H1 (cell line): Measurements from ENCODE around the gene TBX15. TPM values are rescaled to one million over a fixed set of nuclear protein-coding genes. Genes with fewer than 3 reads are reported as not detected.

ENCODE experiments used
- CTCF ChIA-PET: fragments of 300-600 bp; sonication (Branson Sonifier 250); formaldehyde crosslinking; loops from one replicate; lab custom pipeline; 2021; ENCODE audit not compliant: partially characterized antibody; lab: Charles Lee
- POLR2A ChIA-PET: fragments of 300-600 bp; sonication (Branson Sonifier 250); formaldehyde crosslinking; loops from one replicate; lab custom pipeline; 2021; ENCODE audit warnings: inconsistent platforms; ENCODE audit not compliant: partially characterized antibody; lab: Charles Lee
- DNase-seq, 2 experiments: peaks; one replicate each; pipeline versions ENCODE4 v3.0.0 to v3.0.0-alpha.2; 2010 to 2022; ENCODE audit warnings: low spot score in 2 of 2, low read depth in 1 of 2, mixed read lengths in 1 of 2
- FAIRE-seq: peaks from 2 replicates; lab custom pipeline; 2011; peaks lifted over from hg19 to GRCh38; lab: Jason Lieb, UNC
- H2AFZ ChIP-seq: 2 replicates; pipeline ENCODE4 v1.8.1; 2012; ENCODE audit warnings: low read length, inconsistent platforms
- H2AK5ac ChIP-seq: 2 replicates; pipeline ENCODE4 v1.6.1; 2013; ENCODE audit warnings: low read depth, low read length
- H2BK120ac ChIP-seq: replicated peaks from 2 replicates; pipeline ENCODE3; 2013; ENCODE audit warnings: low read depth, low read length, inconsistent platforms
- H2BK12ac ChIP-seq: 2 replicates; pipeline ENCODE4 v1.6.1; 2013; ENCODE audit warnings: low read depth, low read length
- H2BK15ac ChIP-seq: 2 replicates; pipeline ENCODE4 v1.6.1; 2013; ENCODE audit warnings: low read length
- H2BK20ac ChIP-seq: 2 replicates; pipeline ENCODE4 v1.6.1; 2013; ENCODE audit warnings: low read length
- H2BK5ac ChIP-seq: 2 replicates; pipeline ENCODE4 v1.6.1; 2013; ENCODE audit warnings: low read depth, low read length
- H3K14ac ChIP-seq: 2 replicates; pipeline ENCODE4 v1.6.1; 2013; ENCODE audit warnings: inconsistent platforms; ENCODE audit not compliant: insufficient read length
- H3K18ac ChIP-seq: 2 replicates; pipeline ENCODE4 v1.6.1; 2013; ENCODE audit warnings: low read length; ENCODE audit errors: extremely low read depth
- H3K23ac ChIP-seq: 2 replicates; pipeline ENCODE4 v1.6.1; 2013; ENCODE audit warnings: inconsistent platforms; ENCODE audit not compliant: insufficient read length
- H3K23me2 ChIP-seq: 2 replicates; pipeline ENCODE4 v1.6.1; 2013; ENCODE audit warnings: low read depth, low read length
- H3K27ac ChIP-seq: 2 replicates; pipeline ENCODE4 v1.6.1; 2011; ENCODE audit warnings: low read depth, low read length, inconsistent platforms
- H3K27me3 ChIP-seq, 4 experiments: replicated peaks in 1 of 4; 1 replicate in 1 of 4; 2 replicates in 3 of 4; pipeline versions ENCODE4 v1.6.1 to v1.8.1; 2011 to 2013; ENCODE audit warnings: low read length in 3 of 4, mild to moderate bottlenecking in 3 of 4, inconsistent platforms in 2 of 4, mixed read lengths in 2 of 4, moderate library complexity in 1 of 4; ENCODE audit not compliant: control insufficient read depth in 3 of 4, insufficient read depth in 3 of 4; ENCODE audit errors: extremely low read depth in 1 of 4
- H3K36me3 ChIP-seq, 4 experiments: 2 replicates each; pipeline versions ENCODE4 v1.6.1 to v1.8.1; 2011 to 2013; ENCODE audit warnings: mild to moderate bottlenecking in 4 of 4, low read length in 3 of 4, moderate library complexity in 2 of 4, control low read depth in 1 of 4, inconsistent platforms in 1 of 4; ENCODE audit not compliant: insufficient read depth in 4 of 4, control insufficient read depth in 2 of 4
- H3K4ac ChIP-seq: replicated peaks from 2 replicates; pipeline ENCODE3; 2013; ENCODE audit warnings: low read length, low read depth, mixed read lengths, inconsistent platforms; ENCODE audit not compliant: insufficient read length
- H3K4me1 ChIP-seq, 4 experiments: replicated peaks in 1 of 4; 1 replicate in 1 of 4; 2 replicates in 3 of 4; pipeline versions ENCODE4 v1.6.1 to v1.8.1; 2011 to 2013; ENCODE audit warnings: low read length in 3 of 4, inconsistent platforms in 2 of 4, mixed read lengths in 1 of 4; ENCODE audit not compliant: insufficient read depth in 4 of 4, control insufficient read depth in 3 of 4
- H3K4me2 ChIP-seq, 2 experiments: 2 replicates each; pipeline versions ENCODE4 v1.6.1 to v1.8.1; 2011 to 2013; ENCODE audit warnings: low read depth in 2 of 2, low read length in 2 of 2, control low read depth in 1 of 2, inconsistent platforms in 1 of 2, mild to moderate bottlenecking in 1 of 2; ENCODE audit not compliant: insufficient read depth in 1 of 2
- H3K4me3 ChIP-seq, 4 experiments: fragments of 200-600, 300-600 bp in 1 of 4; sonication (generic), shearing (Covaris generic), sonication (Bioruptor Twin) in 1 of 4; 2 replicates each; pipeline versions ENCODE4 v1.5.1 to v1.8.1; 2011 to 2016; ENCODE audit warnings: low read length in 4 of 4, low read depth in 3 of 4, control low read depth in 2 of 4, inconsistent platforms in 2 of 4, mild to moderate bottlenecking in 2 of 4, mixed read lengths in 1 of 4, moderate library complexity in 1 of 4; ENCODE audit not compliant: insufficient read depth in 2 of 4; ENCODE audit errors: extremely low read depth in 1 of 4
- H3K56ac ChIP-seq: replicated peaks from 2 replicates; pipeline ENCODE3; 2013; ENCODE audit warnings: low read depth, mild to moderate bottlenecking, mixed read lengths, low read length, inconsistent platforms; ENCODE audit not compliant: insufficient read length
- H3K79me1 ChIP-seq: 2 replicates; pipeline ENCODE4 v1.6.1; 2013; ENCODE audit warnings: low read depth, low read length, control low read depth
- H3K79me2 ChIP-seq, 2 experiments: 2 replicates each; pipeline versions ENCODE4 v1.6.1 to v1.8.1; 2012 to 2013; ENCODE audit warnings: low read length in 2 of 2, mild to moderate bottlenecking in 2 of 2, inconsistent platforms in 1 of 2; ENCODE audit not compliant: insufficient read depth in 2 of 2, control insufficient read depth in 1 of 2
- H3K9ac ChIP-seq, 4 experiments: replicated peaks in 1 of 4; 1 replicate in 1 of 4; 2 replicates in 3 of 4; pipeline versions ENCODE4 v1.6.1 to v1.8.1; 2011 to 2013; ENCODE audit warnings: low read depth in 3 of 4, low read length in 3 of 4, control low read depth in 2 of 4, mild to moderate bottlenecking in 2 of 4, moderate library complexity in 2 of 4, inconsistent platforms in 1 of 4; ENCODE audit errors: extremely low read depth in 1 of 4
- H3K9me3 ChIP-seq, 2 experiments: 2 replicates each; pipeline versions ENCODE4 v1.6.1 to v1.8.1; 2012 to 2013; ENCODE audit warnings: mild to moderate bottlenecking in 2 of 2, moderate library complexity in 2 of 2, control low read depth in 1 of 2, inconsistent platforms in 1 of 2, low read depth in 1 of 2, low read length in 1 of 2, mixed read lengths in 1 of 2; ENCODE audit not compliant: insufficient read depth in 2 of 2
- H4K20me1 ChIP-seq, 2 experiments: replicated peaks in 1 of 2; 2 replicates each; pipeline versions ENCODE3 to v1.8.1; 2011 to 2013; ENCODE audit warnings: inconsistent platforms in 2 of 2, low read length in 2 of 2, mild to moderate bottlenecking in 1 of 2; ENCODE audit not compliant: insufficient read depth in 2 of 2, control insufficient read depth in 1 of 2
- H4K5ac ChIP-seq: 2 replicates; pipeline ENCODE4 v1.6.1; 2013; ENCODE audit warnings: low read length, low read depth, mixed read lengths, inconsistent platforms; ENCODE audit not compliant: insufficient read length
- H4K8ac ChIP-seq: 2 replicates; pipeline ENCODE4 v1.8.0; 2013; ENCODE audit warnings: mild to moderate bottlenecking, moderate library complexity, low read length, inconsistent platforms; ENCODE audit not compliant: insufficient read depth; ENCODE audit errors: extremely low read depth
- H4K91ac ChIP-seq: replicated peaks from 2 replicates; pipeline ENCODE3; 2013; ENCODE audit warnings: low read length, mixed read lengths, inconsistent platforms; ENCODE audit not compliant: insufficient read length
- ATF2 ChIP-seq: IDR thresholded peaks from 2 replicates; pipeline ENCODE4 v1.6.1; 2012; ENCODE audit warnings: low read length, inconsistent platforms
- CBX8 ChIP-seq: fragments of 300-800, 300-1000 bp; sonication (generic); IDR thresholded peaks from 2 replicates; pipeline ENCODE4 v1.7.1; 2016; ENCODE audit warnings: low read depth, low read length, borderline replicate concordance
- NANOG ChIP-seq: IDR thresholded peaks from 2 replicates; pipeline ENCODE4 v1.6.1; 2011; ENCODE audit warnings: low read length, low read depth, mild to moderate bottlenecking, inconsistent platforms; ENCODE audit not compliant: insufficient read depth, poor library complexity, severe bottlenecking
- RNF2 ChIP-seq: fragments of 200-900, 300-1000 bp; sonication (generic); IDR thresholded peaks from 2 replicates; pipeline ENCODE4 v1.7.1; 2016; ENCODE audit warnings: borderline replicate concordance, low read depth, mild to moderate bottlenecking, antibody characterized with exemption, low read length; ENCODE audit not compliant: poor library complexity, severe bottlenecking; ENCODE audit errors: missing control alignments
- SUZ12 ChIP-seq: fragments of 200-600 bp; sonication (generic); IDR thresholded peaks from 2 replicates; pipeline ENCODE4 v1.6.1; 2012; ENCODE audit warnings: mild to moderate bottlenecking, inconsistent platforms, low read length, moderate library complexity, mixed read lengths
- TEAD4 ChIP-seq: IDR thresholded peaks from 2 replicates; pipeline ENCODE4 v1.6.1; 2012; ENCODE audit warnings: low read depth, low read length, inconsistent platforms, mixed read lengths
- YY1 ChIP-seq: IDR thresholded peaks from 2 replicates; pipeline ENCODE4 v1.6.1; 2011; ENCODE audit warnings: low read depth, mild to moderate bottlenecking, low read length
- WGBS, 2 experiments: shearing (Covaris generic) in 1 of 2; methylation state at CpG; one replicate each; pipeline versions ENCODE4 v1.1.6 to v1.1.7; 2013 to 2015; ENCODE audit warnings: low lambda C conversion rate in 2 of 2, mixed read lengths in 2 of 2, inconsistent platforms in 1 of 2, low coverage in 1 of 2, missing lambda C conversion rate in 1 of 2; ENCODE audit not compliant: insufficient replicate concordance in 2 of 2, insufficient coverage in 1 of 2, insufficient read length in 1 of 2; ENCODE audit errors: extremely low coverage in 1 of 2, missing lambda C conversion rate in 1 of 2; 5-methylcytosine and 5-hydroxymethylcytosine counted together
- polyA plus RNA-seq, 7 experiments: library from polyadenylated mRNA; depleted of rRNA in 3 of 7; stranded (reverse) in 5 of 7; unstranded in 2 of 7; fragments of >200 nt in 5 of 7; fragments of 200-250 nt in 2 of 7; gene quantifications; 1 replicate in 5 of 7; 2 replicates in 1 of 7; 4 replicates in 1 of 7; pipeline versions ENCODE4 v1.2.1 to v1.2.3, GENCODE V29; 2011 to 2013; ENCODE audit warnings: missing spikeins in 2 of 7, mixed read lengths in 2 of 7
- total RNA-seq: library from RNA; stranded (reverse); fragmentation: NEBNext Ultra II Directional; extraction: Animal tissue kit (Norgen Biotek cat#: 25700); gene quantifications from 2 replicates; pipeline ENCODE4 v1.2.1, GENCODE V29; 2021

TBX15 gene
- total and polyA plus RNA-seq, 2 of the 8 experiments (the other 6 are each of a cell fraction or from before 2014, with no cell fraction given): 0.14 to 0.24 TPM

DNA sequence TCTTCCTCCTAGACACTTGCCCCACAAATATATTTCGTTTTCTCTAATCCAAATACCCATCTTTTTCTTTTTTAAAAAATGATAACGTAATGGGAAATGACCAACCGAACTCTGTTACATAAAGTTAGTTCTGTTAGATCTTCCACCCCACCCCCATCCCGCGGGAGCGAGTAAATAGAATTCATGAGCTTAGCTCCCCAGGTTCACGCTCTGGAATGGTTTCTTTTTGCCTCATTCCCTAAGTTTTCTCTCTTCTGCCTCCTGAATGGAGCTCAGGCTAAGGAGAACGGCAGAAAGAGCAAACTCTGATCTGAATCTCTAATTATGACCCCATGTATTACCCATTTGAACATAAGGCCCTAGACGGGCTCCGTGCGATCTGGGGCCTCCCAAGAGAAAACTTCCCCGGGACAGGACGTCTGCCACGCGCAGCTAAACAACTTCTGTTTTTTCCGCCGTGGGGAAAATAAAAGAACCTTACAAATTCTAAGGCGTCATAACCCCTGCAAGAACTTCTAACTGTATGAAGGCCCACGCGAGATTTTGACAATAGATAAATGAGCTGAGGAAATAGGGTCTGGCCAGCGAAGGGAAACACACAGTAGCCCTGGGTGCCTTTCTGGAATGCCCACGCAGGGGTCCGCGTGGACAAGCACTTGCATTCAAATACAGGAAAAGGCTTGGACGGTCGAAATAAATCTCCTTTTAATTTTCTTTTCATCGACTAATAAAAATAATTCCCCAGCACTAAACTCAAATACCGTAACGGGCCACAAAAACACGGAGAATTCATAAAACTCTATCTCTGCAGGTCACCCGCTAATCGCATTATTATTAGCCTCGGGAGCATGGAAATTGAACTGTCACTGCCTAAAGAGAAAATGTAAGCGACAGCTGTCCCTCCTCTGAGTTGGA lies 2.2 kb downstream of the TBX15 start:
- CTCF ChIA-PET: interaction anchor here (0.9 to 3.5 kb wide), 9 partner anchors 9 to 765 kb away, joined by 3 to 24 read pairs (median 4); no protein-coding TSS in a partner anchor
- FAIRE-seq: no peak
- Histone ChIP-seq H3K79me1 (no peaks in the 10 kb centered on the region), H3K27ac (no peak overlapping the region), H2BK120ac (no peak overlapping the region), H4K20me1 (peaks cover 8 to 20% of the 10 kb centered on the region in 2 experiments), H2BK12ac (peak overlapping the region; percentile 86; the same call in 1 of the 2 replicates), H3K9ac (no peak overlapping the region), H3K4me2 (peak overlapping the region; percentile 64 to 73), H3K14ac (no peak overlapping the region), H3K36me3 (peaks cover 0 to 2% (median 0%) of the 10 kb centered on the region in 4 experiments; a peak in 1 of 8 replicates), H3K18ac (no peak overlapping the region)
- TF ChIP-seq RNF2: peak; percentile 97
- TF ChIP-seq YY1: no peak
- no peak for TF ChIP-seq NANOG
- TF ChIP-seq TEAD4: no peak
- peak; percentile 95; the same call in 1 of the 2 replicates for TF ChIP-seq CBX8
- TF ChIP-seq ATF2: no peak
- peak; percentile 25 for TF ChIP-seq SUZ12
- TF ChIP-seq, all 59 proteins: peak for 3
- Histone ChIP-seq H2AK5ac (no peak overlapping the region), H2AFZ (no peak overlapping the region), H4K91ac (no peak overlapping the region), H3K27me3 (peaks cover 84 to 100% (median 100%) of the 10 kb centered on the region in 4 experiments), H2BK20ac (no peak overlapping the region), H3K9me3 (peaks cover 0 to 3% of the 10 kb centered on the region in 2 experiments; a peak in 1 of 4 replicates), H4K8ac (no peak overlapping the region), H3K79me2 (no peaks in the 10 kb centered on the region), H2BK15ac (no peak overlapping the region), H3K4ac (no peak overlapping the region), H3K56ac (no peak overlapping the region), H2BK5ac (no peak overlapping the region), H3K4me3 (peak overlapping the region in 1 of 4 experiments; percentile 51; a peak in 2 of 8 replicates), H3K23me2 (peaks cover 9% of the 10 kb centered on the region; the same call in 1 of the 2 replicates), H4K5ac (no peak overlapping the region), H3K23ac (no peak overlapping the region), H3K4me1 (peaks cover 7 to 42% (median 17%) of the 10 kb centered on the region in 4 experiments)
- 7% methylated on average over 33 of the region's 34 CpGs; no CpG with 5 or more reads in 1 of the 2 experiments for WGBS, 2 experiments
- no peak for DNase-seq
- POLR2A ChIA-PET: interaction anchor here (1.1 to 2.1 kb wide), 5 partner anchors 9 to 22 kb away, joined by 3 to 7 read pairs (median 6); no protein-coding TSS in a partner anchor
